ENCODE data around the gene MELK. TPM values are rescaled to one million over a fixed set of nuclear protein-coding genes. Genes with fewer than 3 reads are reported as not detected.

MELK gene
- total RNA-seq, 4 donors from 2014 or later: 0.13 to 1.6 (median 0.58) TPM; not detected in 1

- TF ChIP-seq CTCF (IDR thresholded peaks at IDR 0.05): no peak
- no peak for TF ChIP-seq EP300 (IDR thresholded peaks at IDR 0.05)
- no peak for TF ChIP-seq POLR2A (IDR thresholded peaks at IDR 0.05)
- TF ChIP-seq POLR2AphosphoS5 (IDR thresholded peaks at IDR 0.05): no peak
- no peaks in the 10 kb centered on the region for H3K27me3 ChIP-seq
- H3K4me1 ChIP-seq: no peaks in the 10 kb centered on the region
- WGBS, 2 donors (ENCODE audit: low coverage in 1 of 2): 81 to 100% methylated on average over 2 to 4 of the region's 4 CpGs
- no peak overlapping the region for H3K4me3 ChIP-seq
- no peak for ATAC-seq
- no peak overlapping the region for H3K27ac ChIP-seq
- H3K36me3 ChIP-seq: no peaks in the 10 kb centered on the region
- no peaks in the 10 kb centered on the region for H3K9me3 ChIP-seq
These were observed 34.8 kb upstream of the MELK start for GRCh38 chr9:36537861-36538260.

GRCh38 chr9:36542355-36542754 is 30.3 kb upstream of the MELK start:
- H3K4me3 ChIP-seq: no peak overlapping the region
- WGBS, 2 donors (ENCODE audit: low coverage in 1 of 2): 81 to 91% methylated on average over 1 to 3 of the region's 7 CpGs
- no peak for ATAC-seq
- H3K36me3 ChIP-seq: no peaks in the 10 kb centered on the region
- no peak overlapping the region for H3K27ac ChIP-seq
- no peaks in the 10 kb centered on the region for H3K4me1 ChIP-seq
- TF ChIP-seq CTCF (IDR thresholded peaks at IDR 0.05) (no peak), POLR2AphosphoS5 (IDR thresholded peaks at IDR 0.05) (no peak), EP300 (IDR thresholded peaks at IDR 0.05) (no peak), POLR2A (IDR thresholded peaks at IDR 0.05) (no peak)
- H3K9me3 ChIP-seq: no peaks in the 10 kb centered on the region
- H3K27me3 ChIP-seq: peaks cover 4% of the 10 kb centered on the region

GRCh38 chr9:36543916-36544315 is 28.8 kb upstream of the MELK start:
- Histone ChIP-seq H3K4me3 (no peak overlapping the region), H3K27ac (no peak overlapping the region), H3K27me3 (peaks cover 4% of the 10 kb centered on the region), H3K4me1 (no peaks in the 10 kb centered on the region), H3K36me3 (no peaks in the 10 kb centered on the region), H3K9me3 (no peaks in the 10 kb centered on the region)
- ATAC-seq: peak; percentile 82
- TF ChIP-seq POLR2AphosphoS5 (IDR thresholded peaks at IDR 0.05): peak; percentile 17
- no peak for TF ChIP-seq EP300 (IDR thresholded peaks at IDR 0.05)
- WGBS, 2 donors (ENCODE audit: low coverage in 1 of 2): 39 to 58% methylated on average over 4 to 6 of the region's 7 CpGs

GRCh38 chr9:36547598-36547997 is 25.1 kb upstream of the MELK start:
- no peaks in the 10 kb centered on the region for H3K9me3 ChIP-seq
- TF ChIP-seq CTCF (IDR thresholded peaks at IDR 0.05) (no peak), POLR2A (IDR thresholded peaks at IDR 0.05) (no peak), EP300 (IDR thresholded peaks at IDR 0.05) (no peak), POLR2AphosphoS5 (IDR thresholded peaks at IDR 0.05) (no peak)
- no peak overlapping the region for H3K27ac ChIP-seq
- ATAC-seq: no peak
- no peak overlapping the region for H3K4me3 ChIP-seq
- WGBS, 2 donors (ENCODE audit: low coverage in 1 of 2): 71 to 73% methylated on average over 3 of the region's 3 CpGs
- no peaks in the 10 kb centered on the region for H3K4me1 ChIP-seq
- peaks cover 4% of the 10 kb centered on the region for H3K27me3 ChIP-seq
- no peaks in the 10 kb centered on the region for H3K36me3 ChIP-seq

GRCh38 chr9:36548454-36548853 is 24.2 kb upstream of the MELK start:
- WGBS, 2 donors (ENCODE audit: low coverage in 1 of 2): 88% methylated on average over 1 of the region's 1 CpG; no CpG with 5 or more reads in 1 of the 2 donors
- Histone ChIP-seq H3K27ac (no peak overlapping the region), H3K27me3 (peaks cover 4% of the 10 kb centered on the region), H3K9me3 (no peaks in the 10 kb centered on the region), H3K4me3 (no peak overlapping the region), H3K36me3 (no peaks in the 10 kb centered on the region), H3K4me1 (no peaks in the 10 kb centered on the region)
- ATAC-seq: no peak
- TF ChIP-seq POLR2A (IDR thresholded peaks at IDR 0.05) (no peak), CTCF (IDR thresholded peaks at IDR 0.05) (no peak), EP300 (IDR thresholded peaks at IDR 0.05) (no peak), POLR2AphosphoS5 (IDR thresholded peaks at IDR 0.05) (no peak)

Data from gastroesophageal sphincter (tissue), 4 donors.